HG03280 (cell line): ENCODE data around the gene GRIA4.

Source experiments
- ATAC-seq: cut with Tn5 transposase; IDR thresholded peaks from one replicate; pipeline ENCODE4 v1.9.1; 2021; ENCODE audit warnings: mild to moderate bottlenecking, moderate library complexity; ENCODE audit not compliant: unreplicated experiment

Gene GRIA4

GRCh38 chr11:105636496-105636895 is 26.6 kb downstream of the GRIA4 start:
- ATAC-seq, result no peak

- ATAC-seq, result no peak
These were observed 29.7 kb downstream of the GRIA4 start for GRCh38 chr11:105639527-105639926.

- ATAC-seq, result no peak
These were observed 31.6 kb downstream of the GRIA4 start for GRCh38 chr11:105641433-105641832.

GRCh38 chr11:105642870-105643269 is 33.0 kb downstream of the GRIA4 start:
- no peak for ATAC-seq

- no peak for ATAC-seq
These were observed 35.1 kb downstream of the GRIA4 start for GRCh38 chr11:105644839-105645573.

GRCh38 chr11:105647780-105648179 is 37.9 kb downstream of the GRIA4 start:
- no peak for ATAC-seq

- ATAC-seq, result no peak
These were observed 38.9 kb downstream of the GRIA4 start for GRCh38 chr11:105648762-105649161.

- no peak for ATAC-seq
These were observed 55.4 kb downstream of the GRIA4 start for GRCh38 chr11:105665281-105665680.

- no peak for ATAC-seq
These were observed 57.6 kb downstream of the GRIA4 start for GRCh38 chr11:105667441-105667840.

- ATAC-seq, result no peak
These were observed 60.9 kb downstream of the GRIA4 start for GRCh38 chr11:105670811-105671210.

GRCh38 chr11:105673089-105673488 is 63.2 kb downstream of the GRIA4 start:
- ATAC-seq, result no peak

GRCh38 chr11:105689631-105690030 is 79.8 kb downstream of the GRIA4 start:
- no peak for ATAC-seq

GRCh38 chr11:105690467-105690866 is 80.6 kb downstream of the GRIA4 start:
- ATAC-seq, result no peak

- no peak for ATAC-seq
These were observed 83.3 kb downstream of the GRIA4 start for GRCh38 chr11:105693075-105693759.

GRCh38 chr11:105696000-105696399 is 86.1 kb downstream of the GRIA4 start:
- no peak for ATAC-seq

- ATAC-seq, result no peak
These were observed 87.4 kb downstream of the GRIA4 start for GRCh38 chr11:105697291-105697690.

- peak; percentile 52 for ATAC-seq
These were observed 89.3 kb downstream of the GRIA4 start for GRCh38 chr11:105699203-105699602.

- no peak for ATAC-seq
These were observed 90.4 kb downstream of the GRIA4 start for GRCh38 chr11:105700271-105700670.

- ATAC-seq, result no peak
These were observed 91.2 kb downstream of the GRIA4 start for GRCh38 chr11:105701098-105701497.

GRCh38 chr11:105705786-105706530 is 96.1 kb downstream of the GRIA4 start:
- no peak for ATAC-seq

- no peak for ATAC-seq
These were observed 103.2 kb downstream of the GRIA4 start for GRCh38 chr11:105713106-105713505.

GRCh38 chr11:105713696-105714095 is 103.8 kb downstream of the GRIA4 start:
- no peak for ATAC-seq
